Suprapubic skin (tissue), 4 donors: ENCODE measurements around the gene NDUFAF2.

Experiments used
- EP300 ChIP-seq: sonication (generic); formaldehyde crosslinking; IDR thresholded peaks from one replicate; pipeline ENCODE4 v1.6.1; 2017; ENCODE audit warnings: antibody characterized with exemption
- POLR2A ChIP-seq, 2 donors: fragments of 450-650 bp; IDR thresholded peaks; one replicate each; pipeline ENCODE4 v1.6.1; 2017; ENCODE audit warnings: antibody characterized with exemption in 2 of 2, mild to moderate bottlenecking in 2 of 2, moderate library complexity in 2 of 2
- POLR2AphosphoS5 ChIP-seq, 3 donors: sonication (generic); formaldehyde crosslinking; IDR thresholded peaks; one replicate each; pipeline ENCODE4 v1.6.1; 2017; ENCODE audit warnings: antibody characterized with exemption in 3 of 3
- TF ChIP-seq, protein P1 (sequence below), 2 donors: fragments of 200-600 bp in 1 of 2; fragments of 450-650 bp in 1 of 2; sonication (generic) in 1 of 2; IDR thresholded peaks; one replicate each; pipeline ENCODE4 v1.5.1; 2016 to 2019; ENCODE audit warnings: antibody characterized with exemption in 2 of 2, mild to moderate bottlenecking in 1 of 2, moderate library complexity in 1 of 2

DNA sequence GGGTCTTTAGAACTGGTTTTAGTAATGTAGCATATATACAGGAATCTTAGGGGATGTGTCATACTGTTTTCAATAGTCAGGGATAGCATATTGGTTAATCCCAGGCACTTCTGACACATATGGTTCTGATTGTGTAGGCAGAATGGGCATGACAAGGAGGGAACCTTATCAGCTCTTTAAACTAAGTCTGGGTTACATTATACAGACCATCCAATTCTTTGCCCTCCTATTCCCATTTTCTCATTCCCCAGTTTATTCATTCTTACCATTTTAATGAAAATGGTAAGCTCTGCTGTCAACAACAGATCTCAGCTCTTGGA is 85.1 kb downstream of the NDUFAF2 start:
- TF ChIP-seq, protein P1, sequence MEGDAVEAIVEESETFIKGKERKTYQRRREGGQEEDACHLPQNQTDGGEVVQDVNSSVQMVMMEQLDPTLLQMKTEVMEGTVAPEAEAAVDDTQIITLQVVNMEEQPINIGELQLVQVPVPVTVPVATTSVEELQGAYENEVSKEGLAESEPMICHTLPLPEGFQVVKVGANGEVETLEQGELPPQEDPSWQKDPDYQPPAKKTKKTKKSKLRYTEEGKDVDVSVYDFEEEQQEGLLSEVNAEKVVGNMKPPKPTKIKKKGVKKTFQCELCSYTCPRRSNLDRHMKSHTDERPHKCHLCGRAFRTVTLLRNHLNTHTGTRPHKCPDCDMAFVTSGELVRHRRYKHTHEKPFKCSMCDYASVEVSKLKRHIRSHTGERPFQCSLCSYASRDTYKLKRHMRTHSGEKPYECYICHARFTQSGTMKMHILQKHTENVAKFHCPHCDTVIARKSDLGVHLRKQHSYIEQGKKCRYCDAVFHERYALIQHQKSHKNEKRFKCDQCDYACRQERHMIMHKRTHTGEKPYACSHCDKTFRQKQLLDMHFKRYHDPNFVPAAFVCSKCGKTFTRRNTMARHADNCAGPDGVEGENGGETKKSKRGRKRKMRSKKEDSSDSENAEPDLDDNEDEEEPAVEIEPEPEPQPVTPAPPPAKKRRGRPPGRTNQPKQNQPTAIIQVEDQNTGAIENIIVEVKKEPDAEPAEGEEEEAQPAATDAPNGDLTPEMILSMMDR (IDR thresholded peaks at IDR 0.05) = no peak
- no peak for TF ChIP-seq POLR2A (IDR thresholded peaks at IDR 0.05)
- TF ChIP-seq POLR2AphosphoS5 (IDR thresholded peaks at IDR 0.05) = no peak
- no peak for TF ChIP-seq EP300
